Mesodermal cell (in vitro differentiated cells): Measurements from ENCODE around the gene SLC22A7. TPM values are rescaled to one million over a fixed set of nuclear protein-coding genes. Genes with fewer than 3 reads are reported as not detected.

Experiments used
- H3K27ac ChIP-seq: 2 replicates; pipeline ENCODE4 v1.7.0; 2013; ENCODE audit warnings: mild to moderate bottlenecking, low read depth, low read length, moderate library complexity; ENCODE audit not compliant: severe bottlenecking
- H3K36me3 ChIP-seq: 2 replicates; pipeline ENCODE4 v1.7.1; 2013; ENCODE audit warnings: mild to moderate bottlenecking, low read length, moderate library complexity; ENCODE audit not compliant: control insufficient read depth, insufficient read depth
- H3K4me1 ChIP-seq: one replicate; pipeline ENCODE4 v1.7.1; 2013; ENCODE audit warnings: mild to moderate bottlenecking, low read length; ENCODE audit not compliant: insufficient read depth, control insufficient read depth, poor library complexity, severe bottlenecking
- H3K4me3 ChIP-seq: 2 replicates; pipeline ENCODE4 v1.7.0; 2013; ENCODE audit warnings: low read length, control low read depth, mild to moderate bottlenecking; ENCODE audit not compliant: insufficient read depth, poor library complexity, severe bottlenecking; ENCODE audit errors: extremely low read depth
- H3K9me3 ChIP-seq: 2 replicates; pipeline ENCODE4 v1.7.1; 2013; ENCODE audit warnings: mild to moderate bottlenecking, low read length, moderate library complexity; ENCODE audit not compliant: control insufficient read depth
- WGBS, 2 experiments: methylation state at CpG; one replicate each; pipeline ENCODE4 v1.1.5; 2013; ENCODE audit warnings: missing lambda C conversion rate in 2 of 2; ENCODE audit not compliant: insufficient coverage in 2 of 2; 5-methylcytosine and 5-hydroxymethylcytosine counted together
- polyA plus RNA-seq, 2 experiments: library from polyadenylated mRNA; stranded (reverse); fragments of 50-300 nt; gene quantifications; one replicate each; pipeline ENCODE4 v1.2.3, GENCODE V29; 2013

The SLC22A7 gene, protein sequence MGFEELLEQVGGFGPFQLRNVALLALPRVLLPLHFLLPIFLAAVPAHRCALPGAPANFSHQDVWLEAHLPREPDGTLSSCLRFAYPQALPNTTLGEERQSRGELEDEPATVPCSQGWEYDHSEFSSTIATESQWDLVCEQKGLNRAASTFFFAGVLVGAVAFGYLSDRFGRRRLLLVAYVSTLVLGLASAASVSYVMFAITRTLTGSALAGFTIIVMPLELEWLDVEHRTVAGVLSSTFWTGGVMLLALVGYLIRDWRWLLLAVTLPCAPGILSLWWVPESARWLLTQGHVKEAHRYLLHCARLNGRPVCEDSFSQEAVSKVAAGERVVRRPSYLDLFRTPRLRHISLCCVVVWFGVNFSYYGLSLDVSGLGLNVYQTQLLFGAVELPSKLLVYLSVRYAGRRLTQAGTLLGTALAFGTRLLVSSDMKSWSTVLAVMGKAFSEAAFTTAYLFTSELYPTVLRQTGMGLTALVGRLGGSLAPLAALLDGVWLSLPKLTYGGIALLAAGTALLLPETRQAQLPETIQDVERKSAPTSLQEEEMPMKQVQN
- polyA plus RNA-seq (2013, experiment 1 of 2): not detected
- polyA plus RNA-seq (2013, experiment 2 of 2): not detected

DNA sequence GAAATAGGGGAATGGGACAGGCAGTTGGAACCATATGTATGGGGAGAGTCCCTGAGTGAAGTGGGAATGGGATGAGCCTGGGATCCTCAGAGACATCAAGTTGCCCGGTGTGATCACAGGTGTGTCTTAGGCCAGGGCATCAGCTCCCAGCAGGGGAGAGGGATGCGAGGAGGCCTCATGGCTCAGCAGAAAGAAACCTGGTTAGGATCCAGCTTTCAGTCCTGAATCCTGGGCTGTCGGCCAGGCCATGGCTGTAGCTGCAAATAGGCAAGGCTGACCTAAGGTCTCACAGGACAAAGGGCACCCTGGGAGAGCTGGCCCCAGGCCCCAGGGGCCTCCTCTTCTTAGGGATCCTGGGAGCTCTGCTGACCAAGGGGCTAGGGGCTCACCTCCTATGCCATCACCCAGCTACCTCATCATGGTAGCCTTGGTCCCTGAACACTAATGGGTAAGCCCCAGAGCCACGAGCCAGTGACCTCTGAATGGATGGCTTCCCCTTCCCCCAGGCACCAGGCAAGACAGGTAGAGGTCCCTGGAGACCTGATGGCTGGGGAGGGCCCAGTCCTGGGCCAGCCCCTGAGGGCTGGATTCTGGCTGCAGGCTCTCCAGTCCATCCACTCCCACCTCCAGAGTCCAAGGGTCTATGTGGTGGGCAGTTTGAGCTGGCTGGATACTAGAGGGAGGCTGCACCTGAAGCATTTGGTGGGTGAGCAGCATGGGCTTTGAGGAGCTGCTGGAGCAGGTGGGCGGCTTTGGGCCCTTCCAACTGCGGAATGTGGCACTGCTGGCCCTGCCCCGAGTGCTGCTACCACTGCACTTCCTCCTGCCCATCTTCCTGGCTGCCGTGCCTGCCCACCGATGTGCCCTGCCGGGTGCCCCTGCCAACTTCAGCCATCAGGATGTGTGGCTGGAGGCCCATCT lies at the start of gene SLC22A7:
TSS of gene SLC22A7 (plus strand) at position 617 of the 921 bp plus-strand sequence. CDS start at position 716, 99 bp downstream.
- H3K9me3 ChIP-seq: no peaks in the 10 kb centered on the region
- 91 to 97% methylated on average over 10 of the region's 10 CpGs for WGBS, 2 experiments
- no peaks in the 10 kb centered on the region for H3K36me3 ChIP-seq
- H3K27ac ChIP-seq: no peak within 1 kb of the TSS
- no peaks in the 10 kb centered on the region for H3K4me1 ChIP-seq
- H3K4me3 ChIP-seq: no peak within 1 kb of the TSS

DNA sequence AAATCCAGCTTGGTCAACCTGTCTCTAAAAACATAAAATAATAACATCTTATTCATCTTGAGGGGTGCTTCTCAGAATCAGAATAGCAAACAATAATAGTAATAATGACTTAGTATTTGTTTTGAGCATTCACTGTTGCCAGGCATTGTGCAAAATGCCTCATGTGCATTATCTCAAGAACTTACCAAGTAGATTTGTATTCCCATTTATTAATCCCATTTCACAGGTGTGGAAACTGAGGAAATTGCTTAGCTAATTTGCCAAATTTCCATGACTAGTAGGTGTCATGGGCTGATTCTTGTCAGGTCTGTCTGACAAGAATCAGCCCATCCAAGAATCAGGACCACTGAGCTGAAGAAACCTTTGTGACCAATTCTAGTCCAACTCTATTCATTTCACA lies 49.3 kb upstream of the SLC22A7 start:
- Histone ChIP-seq H3K27ac (no peak overlapping the region), H3K9me3 (no peaks in the 10 kb centered on the region)

DNA sequence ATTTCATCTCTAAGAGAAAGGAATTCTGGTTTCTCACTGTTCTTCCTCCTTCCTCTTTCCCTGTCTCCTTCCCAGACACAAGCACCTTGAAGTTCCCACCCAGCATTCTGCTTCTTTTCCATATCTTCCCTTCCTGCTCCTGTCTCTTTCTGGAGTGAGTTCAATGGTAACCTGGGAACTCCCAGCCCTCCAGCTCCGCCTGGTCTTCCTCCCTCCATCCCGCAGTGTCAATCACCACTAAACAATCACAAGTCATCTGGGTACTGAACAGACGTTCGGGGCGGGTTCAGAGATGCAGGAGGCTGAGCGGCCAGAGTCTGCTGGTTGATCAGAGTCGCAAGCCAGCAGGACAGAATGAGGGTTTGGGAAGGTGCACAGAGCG lies 47.1 kb upstream of the SLC22A7 start:
- WGBS, 2 experiments: 57 to 58% methylated on average over 2 to 6 of the region's 8 CpGs
- Histone ChIP-seq H3K4me3 (no peak overlapping the region), H3K36me3 (no peaks in the 10 kb centered on the region), H3K9me3 (no peaks in the 10 kb centered on the region), H3K27ac (no peak overlapping the region), H3K4me1 (peaks cover 3% of the 10 kb centered on the region)

More for the DNA sequence above, 49.3 kb upstream of the SLC22A7 start:
- no peaks in the 10 kb centered on the region for H3K36me3 ChIP-seq
- H3K4me1 ChIP-seq: no peaks in the 10 kb centered on the region
- H3K4me3 ChIP-seq: no peak overlapping the region

DNA sequence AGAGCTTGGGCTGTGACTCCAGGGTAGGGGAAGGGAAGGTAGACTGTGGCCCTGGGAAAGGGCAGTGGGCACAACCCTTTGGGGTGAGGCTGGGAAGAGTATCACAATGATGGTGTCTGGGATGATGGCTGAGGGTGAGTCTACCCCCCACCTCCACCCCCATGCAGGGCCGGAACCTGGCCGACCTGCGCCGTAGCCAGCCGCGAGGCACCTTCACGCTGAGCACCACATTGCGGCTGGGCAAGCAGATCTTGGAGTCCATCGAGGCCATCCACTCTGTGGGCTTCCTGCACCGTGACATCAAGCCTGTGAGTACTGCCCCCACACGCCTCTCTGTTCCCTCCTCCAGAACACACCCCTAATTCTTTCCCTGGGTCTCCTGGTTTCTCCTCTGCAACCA lies 44.7 kb upstream of the SLC22A7 start:
- Histone ChIP-seq H3K4me3 (no peak overlapping the region), H3K9me3 (no peaks in the 10 kb centered on the region), H3K4me1 (peaks cover 3% of the 10 kb centered on the region), H3K36me3 (no peaks in the 10 kb centered on the region), H3K27ac (no peak overlapping the region)
- 90 to 97% methylated on average over 10 to 11 of the region's 11 CpGs for WGBS, 2 experiments

DNA sequence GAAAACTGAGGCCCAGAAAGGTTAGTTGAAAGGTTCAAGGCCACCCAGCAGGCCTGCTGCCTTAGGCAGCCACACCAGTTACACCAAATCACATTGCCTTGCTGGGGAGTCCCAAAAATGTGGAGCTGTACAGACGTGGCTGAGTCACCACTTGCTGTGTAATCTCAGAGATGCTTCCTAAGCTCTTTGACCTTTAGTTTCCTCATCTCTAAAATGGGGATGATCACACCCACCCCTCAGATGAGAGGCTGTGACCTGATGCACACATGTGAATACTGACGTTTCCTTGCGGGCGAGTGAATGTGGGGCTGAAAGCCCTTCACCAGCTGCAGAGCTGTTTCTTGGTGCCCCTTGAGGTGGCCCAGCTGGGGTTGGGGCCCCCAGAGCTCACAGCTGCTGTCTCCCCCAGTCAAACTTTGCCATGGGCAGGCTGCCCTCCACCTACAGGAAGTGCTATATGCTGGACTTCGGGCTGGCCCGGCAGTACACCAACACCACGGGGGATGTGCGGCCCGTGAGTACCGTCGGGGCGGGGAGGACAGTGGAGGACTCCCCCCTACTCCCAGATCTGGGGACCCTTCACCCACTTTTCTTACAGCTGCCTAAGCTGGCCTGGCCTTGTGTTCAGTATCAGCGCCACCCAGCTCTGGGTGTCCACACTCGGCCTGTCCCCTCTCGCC lies 43.8 kb upstream of the SLC22A7 start:
- Histone ChIP-seq H3K36me3 (no peaks in the 10 kb centered on the region), H3K9me3 (no peaks in the 10 kb centered on the region), H3K4me3 (no peak overlapping the region), H3K27ac (no peak overlapping the region), H3K4me1 (peaks cover 3% of the 10 kb centered on the region)
- WGBS, 2 experiments: 93 to 96% methylated on average over 13 to 15 of the region's 15 CpGs

DNA sequence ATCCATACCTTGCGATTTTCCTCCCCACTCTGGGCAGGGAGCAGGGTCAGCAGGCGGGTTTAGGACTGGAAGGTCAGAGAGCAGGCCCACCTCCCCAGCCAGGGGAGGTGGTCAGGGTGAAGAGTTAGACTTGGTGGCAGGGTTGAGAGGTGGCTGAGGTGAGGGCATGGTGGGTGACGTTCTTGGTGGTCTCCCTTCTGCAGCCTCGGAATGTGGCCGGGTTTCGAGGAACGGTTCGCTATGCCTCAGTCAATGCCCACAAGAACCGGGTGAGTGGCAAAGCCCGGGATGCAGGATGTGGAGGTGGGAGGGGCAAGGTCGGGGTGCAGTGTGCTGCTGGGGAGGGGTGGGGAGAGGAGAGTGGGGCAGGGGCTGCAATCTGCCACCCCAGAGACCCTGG lies 43.2 kb upstream of the SLC22A7 start:
- Histone ChIP-seq H3K4me3 (no peak overlapping the region), H3K36me3 (no peaks in the 10 kb centered on the region), H3K4me1 (peaks cover 3% of the 10 kb centered on the region), H3K9me3 (no peaks in the 10 kb centered on the region), H3K27ac (no peak overlapping the region)
- 90 to 92% methylated on average over 8 to 9 of the region's 11 CpGs for WGBS, 2 experiments

DNA sequence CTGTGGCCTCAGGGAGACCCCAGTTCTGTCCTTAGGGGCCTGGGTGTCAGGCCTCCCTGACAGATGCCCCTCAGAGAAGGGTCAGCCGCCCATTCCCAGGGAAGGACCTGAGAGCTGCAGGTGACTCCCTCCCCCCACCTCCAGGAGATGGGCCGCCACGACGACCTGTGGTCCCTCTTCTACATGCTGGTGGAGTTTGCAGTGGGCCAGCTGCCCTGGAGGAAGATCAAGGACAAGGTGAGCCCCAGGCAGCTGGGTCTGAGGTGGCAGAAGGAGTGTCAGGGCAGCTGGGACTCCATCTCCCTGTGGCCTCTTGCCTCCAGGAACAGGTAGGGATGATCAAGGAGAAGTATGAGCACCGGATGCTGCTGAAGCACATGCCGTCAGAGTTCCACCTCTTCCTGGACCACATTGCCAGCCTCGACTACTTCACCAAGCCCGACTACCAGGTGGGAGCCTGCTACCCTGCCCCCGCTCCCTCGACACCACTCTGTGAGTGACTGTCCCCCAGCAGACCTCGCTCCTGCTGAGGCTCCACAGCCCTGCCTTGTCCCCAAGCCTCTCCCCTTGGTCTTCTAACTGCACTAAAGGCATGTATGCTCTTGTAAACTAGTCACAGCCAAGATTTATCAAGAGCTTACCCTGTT lies 42.5 kb upstream of the SLC22A7 start:
- Histone ChIP-seq H3K9me3 (no peaks in the 10 kb centered on the region), H3K4me1 (peaks cover 3% of the 10 kb centered on the region), H3K27ac (no peak overlapping the region), H3K4me3 (no peak overlapping the region), H3K36me3 (no peaks in the 10 kb centered on the region)
- 87 to 90% methylated on average over 7 of the region's 11 CpGs for WGBS, 2 experiments

DNA sequence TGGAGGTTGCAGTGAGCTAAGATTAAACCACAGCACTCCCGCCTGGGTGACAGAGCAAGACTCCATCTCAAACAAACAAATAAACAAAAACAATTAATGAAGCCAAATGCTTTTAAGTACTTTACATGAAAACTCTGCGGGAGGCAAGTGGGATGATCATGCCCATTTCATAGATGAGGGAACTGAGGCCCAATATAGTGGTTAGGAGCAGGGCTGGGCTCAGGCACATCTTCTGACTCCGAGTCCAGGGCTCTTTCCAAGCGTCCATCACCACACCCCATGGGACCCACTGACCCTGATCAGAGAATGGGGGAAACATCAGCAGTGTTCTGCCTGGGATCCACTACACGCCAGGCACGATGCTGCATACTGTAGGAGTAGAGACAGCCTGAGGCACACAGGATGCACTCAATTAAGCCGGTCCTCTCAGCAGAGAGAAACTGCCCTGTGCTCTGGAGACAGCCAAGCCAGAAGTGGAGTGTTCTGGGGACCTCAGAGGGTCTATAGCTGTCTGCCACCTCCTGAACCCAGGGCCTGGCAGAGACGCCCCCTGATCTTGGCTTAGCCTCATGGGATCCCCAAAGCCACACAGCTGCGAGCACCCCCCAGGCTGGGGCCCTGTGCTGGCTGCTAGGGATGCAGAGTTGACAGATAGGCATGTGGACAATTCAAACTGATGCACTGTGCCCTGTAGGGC lies 41.2 kb upstream of the SLC22A7 start:
- peaks cover 3% of the 10 kb centered on the region for H3K4me1 ChIP-seq
- 88 to 96% methylated on average over 6 to 7 of the region's 9 CpGs for WGBS, 2 experiments
- H3K9me3 ChIP-seq: no peaks in the 10 kb centered on the region
- no peak overlapping the region for H3K4me3 ChIP-seq
- H3K36me3 ChIP-seq: no peaks in the 10 kb centered on the region
- H3K27ac ChIP-seq: no peak overlapping the region

DNA sequence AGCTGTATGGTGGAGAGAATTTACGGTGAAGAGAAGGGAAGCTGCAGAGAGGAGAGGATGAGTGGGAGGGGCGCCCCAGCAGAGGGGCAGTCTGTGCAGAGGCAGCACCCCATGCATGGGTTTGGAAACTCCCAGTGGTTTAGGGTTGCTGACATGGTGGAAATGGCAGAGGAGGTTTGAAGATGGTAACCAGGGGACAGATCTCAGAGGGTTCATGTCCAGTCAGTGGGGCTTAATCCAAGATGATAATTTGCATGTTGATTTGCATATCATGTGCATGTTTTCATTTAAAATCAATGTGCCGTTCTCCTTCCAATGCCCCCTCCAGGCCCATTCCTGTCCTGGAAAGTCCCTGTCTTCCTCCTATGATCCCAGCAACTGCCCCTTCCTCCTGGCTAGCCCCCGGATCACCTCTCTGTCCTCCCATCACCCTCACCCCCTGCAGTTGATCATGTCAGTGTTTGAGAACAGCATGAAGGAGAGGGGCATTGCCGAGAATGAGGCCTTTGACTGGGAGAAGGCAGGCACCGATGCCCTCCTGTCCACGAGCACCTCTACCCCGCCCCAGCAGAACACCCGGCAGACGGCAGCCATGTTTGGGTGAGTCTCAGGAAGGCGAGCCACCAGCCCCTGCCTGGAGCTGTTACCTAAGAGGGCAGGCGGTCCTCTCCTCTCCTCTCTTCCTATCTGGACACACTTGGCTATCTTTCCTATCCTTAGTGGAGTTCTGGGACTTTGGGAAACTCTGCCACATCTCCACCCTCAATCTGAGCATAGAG lies 40.5 kb upstream of the SLC22A7 start:
- Histone ChIP-seq H3K27ac (no peak overlapping the region), H3K36me3 (no peaks in the 10 kb centered on the region), H3K4me3 (no peak overlapping the region), H3K4me1 (peaks cover 3% of the 10 kb centered on the region), H3K9me3 (no peaks in the 10 kb centered on the region)
- WGBS, 2 experiments: 85 to 88% methylated on average over 10 to 11 of the region's 12 CpGs
